CD4-positive, alpha-beta T cell treated with Interleukin-2 at 100 ng/mL for 4 hours (primary cell): ENCODE data around the gene RAB15.

Source experiments
- DNase-seq: peaks from one replicate; pipeline ENCODE4 v3.0.0-alpha.2; 2020; ENCODE audit warnings: low spot score

RAB15 gene

DNA sequence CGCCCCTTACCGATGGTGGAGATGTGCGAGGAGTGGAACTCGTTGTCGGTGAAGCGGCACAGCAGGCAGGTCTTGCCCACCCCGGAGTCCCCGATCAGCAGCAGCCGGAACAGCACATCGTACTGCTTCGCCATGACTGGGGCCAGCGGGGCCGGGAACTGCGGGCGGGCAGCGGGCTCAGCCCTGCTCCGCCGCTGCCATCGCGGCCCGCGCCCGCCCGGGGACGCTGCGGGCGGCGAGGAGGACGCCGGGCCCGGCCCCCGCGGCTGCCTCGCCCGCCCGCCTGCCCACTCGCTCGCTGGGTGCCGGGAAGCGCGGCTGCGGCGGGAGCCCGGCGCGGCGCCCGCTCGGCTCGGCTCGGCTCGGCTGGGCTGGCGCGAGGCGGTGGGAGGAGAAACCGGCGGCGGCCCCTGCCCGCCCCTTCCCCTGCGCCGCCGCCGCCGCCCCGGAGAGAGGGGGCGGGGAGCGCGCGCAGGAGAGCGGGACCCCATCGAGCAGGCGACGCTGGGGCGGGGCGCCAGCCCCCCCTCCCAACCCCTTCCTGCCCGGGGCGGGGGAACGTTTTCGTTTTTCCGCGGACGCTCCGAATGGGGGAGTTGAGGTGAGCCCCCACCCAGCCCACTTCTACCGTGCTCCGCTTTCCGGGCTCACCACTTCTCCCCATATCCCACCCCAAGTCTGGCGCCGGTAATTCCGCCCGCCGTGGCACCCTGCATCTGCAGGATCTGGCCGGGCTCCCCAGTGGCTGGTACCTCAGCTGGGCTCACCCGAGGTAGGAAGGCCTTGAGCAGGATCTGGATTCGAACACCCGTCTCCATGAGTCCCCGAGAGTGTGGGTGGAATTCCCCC, at the start of gene RAB15:
Gene RAB15 (minus strand): TSS at position 394 of the 849 bp plus-strand sequence. CDS start 260 bp downstream, at position 134.
- DNase-seq = peak; percentile 22

DNA sequence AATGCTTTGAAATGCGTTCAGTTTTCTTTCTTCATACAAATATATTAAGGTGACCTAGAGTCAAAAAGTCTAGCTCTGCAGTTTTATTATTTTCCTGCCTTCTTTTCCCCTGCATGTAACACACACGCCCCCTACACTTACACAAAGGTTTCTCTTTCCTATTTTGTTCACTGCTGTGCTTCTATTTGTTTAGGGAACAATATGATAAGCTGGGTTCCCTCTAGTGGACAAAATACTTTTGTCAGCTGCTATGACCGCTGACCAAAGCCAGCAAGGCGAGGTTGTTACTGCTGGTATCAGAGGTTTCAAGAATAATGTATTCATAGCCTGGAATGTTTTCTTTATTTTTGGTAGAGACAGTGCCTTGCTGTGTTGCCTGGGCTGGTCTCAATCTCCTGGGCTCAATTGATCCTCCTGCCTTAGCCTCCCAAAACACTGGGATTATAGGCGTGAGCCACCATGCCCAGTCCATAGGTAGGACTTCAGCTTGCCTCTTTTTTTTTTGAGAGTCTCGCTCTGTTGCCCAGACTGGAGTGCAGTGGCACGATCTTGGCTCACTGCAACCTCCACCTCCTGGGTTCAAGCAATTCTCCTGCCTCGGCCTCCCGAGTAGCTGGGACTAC, 47.9 kb upstream of the RAB15 start:
- peak; percentile 17 for DNase-seq

DNA sequence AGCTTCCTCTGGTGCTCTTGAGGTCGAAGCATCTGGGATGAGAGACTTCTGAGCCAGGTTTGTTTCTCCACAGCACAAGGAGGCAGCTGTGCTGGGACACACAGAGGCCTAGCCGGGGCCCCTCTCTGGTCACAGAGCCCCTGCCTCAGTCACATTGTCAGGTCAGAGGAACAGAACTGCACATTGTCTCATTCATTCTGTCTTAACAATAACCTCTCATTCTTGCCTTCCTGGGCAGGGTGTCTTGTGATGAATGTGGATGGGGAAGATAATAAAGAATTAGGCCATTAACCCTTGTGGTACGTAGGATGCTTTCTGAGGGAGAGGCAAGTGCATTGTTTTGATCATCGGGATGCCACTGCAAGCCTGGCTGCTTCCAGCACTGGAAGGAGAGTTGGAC, 44.3 kb upstream of the RAB15 start:
- DNase-seq = no peak

DNA sequence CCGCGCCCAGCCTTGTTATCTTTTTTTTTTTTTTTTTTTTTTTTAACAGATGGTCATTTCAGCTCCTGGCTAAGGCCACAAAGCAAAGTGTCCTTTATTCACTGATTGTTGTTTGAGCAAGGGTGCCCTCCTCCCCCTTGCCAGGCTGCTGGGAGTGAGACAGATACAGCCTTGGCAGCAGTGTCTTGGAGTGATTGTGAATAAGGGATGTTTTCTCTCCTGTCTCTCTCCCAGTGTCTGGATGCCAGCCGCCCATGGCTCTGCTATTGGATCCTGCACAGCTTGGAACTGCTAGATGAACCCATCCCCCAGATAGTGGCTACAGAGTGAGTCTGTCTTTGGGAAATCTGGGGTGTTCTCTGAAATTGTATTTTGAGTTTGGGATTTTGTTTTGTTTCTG, 43.3 kb upstream of the RAB15 start:
- DNase-seq = no peak

DNA sequence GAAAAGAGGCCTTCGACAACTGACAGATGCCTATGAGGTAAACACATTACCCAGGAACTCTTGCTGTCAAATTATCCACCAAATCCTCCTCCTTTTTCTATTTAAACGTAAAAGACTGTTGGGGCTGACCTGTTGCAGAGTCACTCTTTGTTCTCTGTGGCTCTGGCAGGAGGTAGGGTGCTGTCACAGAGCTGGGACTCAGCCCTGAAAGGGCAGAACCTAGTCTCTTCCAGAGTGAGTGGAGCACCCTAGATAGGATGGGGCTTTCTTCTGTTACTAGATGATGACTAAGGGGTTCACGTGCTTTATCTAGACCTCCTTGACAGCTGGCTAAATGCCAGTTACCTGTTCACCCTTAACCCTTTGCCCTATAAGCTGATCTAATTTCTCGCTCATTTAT, 40.2 kb upstream of the RAB15 start:
- DNase-seq = no peak

DNA sequence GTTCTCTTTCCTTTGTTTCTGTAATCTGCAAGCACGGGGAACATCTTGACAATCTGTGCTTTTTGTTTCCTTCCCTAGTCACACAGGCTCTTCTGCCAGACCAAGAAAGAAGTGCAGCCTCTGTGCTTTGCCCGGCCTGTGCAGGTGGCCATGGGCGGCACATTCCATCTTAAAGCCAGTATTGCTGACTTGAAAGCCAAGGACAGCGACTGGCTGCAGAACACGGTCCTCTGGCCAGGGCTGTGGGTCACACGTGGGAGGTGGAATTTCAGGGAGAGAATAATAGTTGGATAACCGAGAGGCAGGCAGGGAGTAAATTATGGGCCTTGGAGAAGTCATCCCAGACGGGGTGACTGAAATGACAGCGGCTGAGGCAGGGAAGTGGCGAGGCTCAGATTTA, 39.4 kb upstream of the RAB15 start:
- DNase-seq = no peak

DNA sequence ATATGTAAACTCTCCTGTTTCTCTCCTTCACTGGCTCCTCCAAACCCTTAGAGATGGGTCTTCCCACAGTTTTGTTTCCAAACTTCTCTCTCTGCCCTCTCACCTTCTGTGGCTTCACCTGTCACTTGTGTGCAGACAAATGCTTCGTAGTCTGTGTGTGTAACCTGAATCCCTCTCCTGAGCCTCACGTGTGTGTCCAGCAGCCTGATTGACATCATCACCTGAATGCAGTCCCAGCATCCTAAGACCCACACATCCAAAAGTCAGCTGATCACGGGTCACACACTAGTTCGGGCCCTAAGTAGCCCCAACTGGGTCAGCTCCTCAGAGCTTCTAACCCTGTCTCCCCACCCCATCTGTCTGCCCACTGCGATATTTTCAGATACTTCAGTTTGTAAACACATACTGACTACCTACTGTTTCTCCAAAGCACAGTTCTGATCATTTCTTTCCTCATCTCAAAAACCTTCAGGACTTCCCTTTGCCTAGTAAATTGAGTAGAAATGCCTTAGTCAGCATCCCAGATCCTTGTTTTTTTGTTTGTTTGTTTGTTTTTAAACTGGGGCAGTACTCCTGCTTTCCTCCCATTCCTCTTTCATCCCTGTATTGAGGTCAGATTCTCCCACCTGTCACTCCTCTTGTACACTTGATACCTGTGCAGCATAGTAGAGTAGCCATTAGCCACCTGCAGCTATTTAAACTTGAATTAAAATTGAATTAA, 38.2 kb upstream of the RAB15 start:
- no peak for DNase-seq

DNA sequence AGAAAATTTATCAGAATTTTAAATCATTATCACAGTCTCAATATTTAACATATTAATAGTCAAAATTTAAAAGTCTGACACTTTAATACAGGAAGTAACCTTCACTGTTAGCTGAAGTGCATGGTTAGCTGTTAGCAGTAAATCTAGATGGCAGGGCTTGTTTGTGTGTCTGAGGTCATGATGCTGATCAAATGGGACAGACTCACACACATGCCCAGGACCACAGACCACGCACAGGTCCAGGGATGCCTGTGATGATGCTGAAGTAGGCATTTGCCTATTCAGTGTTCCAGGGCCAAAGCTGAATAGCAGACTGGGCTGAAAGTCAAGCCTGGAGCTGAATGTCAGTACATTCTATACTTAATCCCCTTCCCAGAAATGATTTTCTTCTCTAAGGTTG, 35.1 kb upstream of the RAB15 start:
- no peak for DNase-seq

DNA sequence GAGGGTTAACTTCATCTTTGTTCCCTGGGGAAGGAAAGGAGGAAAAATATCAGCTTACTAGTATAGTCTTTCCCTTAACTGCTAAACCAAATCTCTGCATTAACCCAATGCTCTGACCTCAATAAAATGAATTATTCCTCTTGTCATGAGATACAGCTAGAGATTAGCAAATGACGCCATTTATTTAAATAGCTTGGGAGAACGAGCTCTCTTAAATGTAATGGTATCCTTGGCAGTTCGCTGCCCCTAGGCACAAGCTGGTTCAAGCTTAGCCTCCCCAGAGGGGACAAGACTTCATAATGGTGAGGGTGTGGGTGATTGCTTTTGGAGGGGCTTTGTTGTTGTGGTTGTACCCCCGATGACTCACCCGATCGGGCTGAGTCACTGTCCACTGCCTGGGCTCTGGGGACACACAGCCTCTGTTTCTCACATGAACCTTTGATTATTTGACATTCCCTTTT, 34.2 kb upstream of the RAB15 start:
- DNase-seq = no peak

DNA sequence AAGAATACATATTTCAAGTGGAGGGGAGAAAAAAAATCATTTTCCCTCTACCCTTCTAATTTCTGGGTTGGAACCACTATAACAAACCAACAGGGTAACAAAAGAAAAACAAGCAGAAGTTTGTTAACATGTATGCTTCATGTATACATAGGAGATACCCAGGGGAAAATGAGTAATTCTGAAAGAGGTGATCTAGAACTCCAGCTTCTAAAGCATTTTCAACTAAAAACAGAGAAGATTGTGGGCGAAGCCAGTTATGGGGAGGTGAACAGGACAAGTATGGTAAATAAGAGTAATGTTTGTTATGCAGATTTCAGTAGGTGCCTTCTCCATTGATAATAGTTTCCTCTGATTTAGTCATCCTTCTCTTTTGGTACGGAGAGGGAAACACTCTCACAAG, 31.3 kb upstream of the RAB15 start:
- DNase-seq = no peak

DNA sequence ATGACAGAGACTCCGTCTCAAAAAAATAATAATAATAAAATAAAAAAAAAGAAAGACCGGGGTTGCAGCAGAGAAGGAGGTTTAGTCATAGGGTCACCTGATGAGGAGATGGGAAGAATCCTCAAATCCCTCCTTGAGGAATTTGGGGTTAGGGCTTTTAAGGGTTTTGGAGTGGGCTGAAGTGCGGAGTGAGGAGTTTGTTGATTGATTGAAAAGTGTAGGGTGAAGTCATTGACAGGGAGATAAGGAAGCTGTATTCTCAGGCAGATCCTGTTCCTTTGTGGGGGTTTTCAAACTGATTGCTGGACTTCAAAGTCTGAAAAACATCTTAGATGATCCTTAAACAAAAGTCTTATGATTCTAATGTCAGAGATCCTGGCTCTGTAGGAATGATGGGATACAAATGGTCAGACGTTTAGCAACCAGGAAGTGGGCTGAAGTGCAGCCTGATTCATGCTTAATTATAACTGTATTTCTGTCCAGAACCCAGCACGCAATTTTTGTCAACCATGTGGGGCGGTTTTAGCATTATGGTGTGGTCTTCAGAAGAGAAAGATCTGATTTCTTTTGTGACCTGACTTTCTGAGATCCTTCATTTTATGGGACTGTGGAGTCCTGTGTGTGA, 30.6 kb upstream of the RAB15 start:
- DNase-seq = no peak

DNA sequence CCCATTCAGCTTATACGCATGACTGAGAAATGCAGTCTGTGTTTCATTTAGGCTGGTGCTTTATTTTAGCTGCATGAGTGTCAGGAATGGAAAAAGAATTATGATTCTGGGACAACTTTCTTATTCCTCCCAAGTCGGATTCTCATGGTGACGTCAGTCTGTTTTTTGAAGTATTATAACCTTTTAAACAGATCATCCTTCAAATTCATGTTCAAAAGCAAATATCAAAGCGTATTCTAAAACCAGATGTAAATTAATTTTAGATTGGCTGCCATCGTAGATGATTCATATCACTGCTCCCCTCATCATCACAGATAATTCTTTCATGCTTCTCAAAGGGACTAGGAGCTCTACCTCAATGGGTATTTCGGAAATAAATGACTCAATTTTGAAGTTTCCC, 29.6 kb upstream of the RAB15 start:
- no peak for DNase-seq

DNA sequence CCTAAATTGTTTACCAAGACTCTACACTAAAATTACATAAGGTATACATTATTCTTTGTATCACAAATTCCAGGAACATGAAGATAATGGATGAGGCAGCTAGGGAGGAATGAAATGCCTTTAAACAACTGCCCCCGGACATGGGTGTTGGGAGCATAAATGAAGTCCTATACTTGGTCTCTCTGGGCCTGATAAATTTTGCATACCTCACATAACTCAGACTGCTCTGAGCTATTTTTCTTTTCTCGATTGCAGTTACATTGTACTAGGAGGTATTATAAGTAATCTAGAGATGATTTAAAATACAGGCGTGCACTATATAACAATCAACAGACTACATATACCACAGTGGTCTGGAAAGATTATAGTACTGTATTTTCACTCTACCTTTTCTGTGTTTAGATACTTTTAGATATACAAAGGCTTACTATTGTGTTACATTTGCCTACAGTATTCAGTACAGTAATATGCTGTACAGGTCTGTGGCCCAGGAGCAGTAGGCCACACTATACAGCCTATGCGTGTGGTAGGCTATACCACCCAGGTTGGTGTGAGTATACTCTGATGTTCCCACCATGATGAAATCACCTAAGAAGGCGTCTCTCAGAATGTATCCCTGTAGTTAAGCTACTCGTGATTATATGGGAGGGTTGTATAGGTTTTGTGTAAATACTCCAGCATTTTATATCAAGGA, 28.9 kb upstream of the RAB15 start:
- no peak for DNase-seq

DNA sequence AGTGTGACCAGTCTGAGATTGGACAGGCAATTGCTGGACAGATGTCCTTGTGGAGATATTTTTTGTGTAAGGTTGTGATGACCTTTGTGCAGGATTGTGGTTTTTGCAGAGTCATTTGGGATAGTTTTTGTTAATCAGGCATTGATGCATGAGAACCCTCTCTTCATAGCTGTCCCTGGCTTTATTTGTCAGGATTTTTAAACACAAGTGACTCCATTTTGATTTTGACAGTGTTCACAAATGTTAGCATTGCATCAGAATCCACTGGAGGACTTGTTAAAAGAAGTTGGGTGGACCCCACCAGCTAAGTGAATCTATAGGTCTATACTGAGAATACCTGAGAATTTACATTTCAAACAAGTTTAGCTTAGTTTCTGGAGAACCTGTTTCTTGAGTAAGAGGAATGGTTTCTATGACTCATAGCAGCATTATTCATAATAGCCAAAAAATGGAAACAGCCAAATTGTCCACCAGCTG, 26.4 kb upstream of the RAB15 start:
- DNase-seq = no peak

DNA sequence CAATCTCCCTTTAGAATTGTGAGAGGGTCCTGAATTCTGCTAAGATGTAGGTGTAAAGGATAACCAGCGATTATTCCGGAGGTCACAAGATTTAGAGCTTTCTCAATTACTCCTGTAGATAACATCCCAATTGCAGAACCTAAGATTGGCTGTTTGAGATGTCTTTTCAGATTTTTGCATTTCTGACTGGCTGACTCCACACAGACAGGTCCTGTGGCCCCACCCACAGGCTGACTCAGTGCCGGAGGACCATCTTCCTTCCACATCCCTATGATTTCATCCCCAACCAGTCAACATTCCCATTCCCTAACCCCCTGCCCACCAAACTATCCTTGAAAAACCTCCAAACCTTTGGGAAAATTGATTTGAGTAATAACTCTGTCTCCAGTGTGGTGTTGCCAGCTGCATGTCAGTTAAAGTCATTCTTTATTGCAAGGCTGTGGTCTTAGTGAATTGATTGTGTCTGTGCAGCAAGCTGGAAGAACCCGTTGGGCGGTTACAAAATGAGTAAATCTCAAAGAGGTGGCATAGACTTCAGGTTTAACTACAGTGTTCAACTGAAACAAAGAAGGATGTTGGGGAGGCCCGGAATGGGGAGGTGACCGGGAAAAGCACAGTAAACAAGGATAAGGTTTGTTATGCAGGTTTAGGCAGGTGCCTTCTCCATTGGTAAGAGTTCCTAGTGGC, 25.1 kb upstream of the RAB15 start:
- DNase-seq = no peak

DNA sequence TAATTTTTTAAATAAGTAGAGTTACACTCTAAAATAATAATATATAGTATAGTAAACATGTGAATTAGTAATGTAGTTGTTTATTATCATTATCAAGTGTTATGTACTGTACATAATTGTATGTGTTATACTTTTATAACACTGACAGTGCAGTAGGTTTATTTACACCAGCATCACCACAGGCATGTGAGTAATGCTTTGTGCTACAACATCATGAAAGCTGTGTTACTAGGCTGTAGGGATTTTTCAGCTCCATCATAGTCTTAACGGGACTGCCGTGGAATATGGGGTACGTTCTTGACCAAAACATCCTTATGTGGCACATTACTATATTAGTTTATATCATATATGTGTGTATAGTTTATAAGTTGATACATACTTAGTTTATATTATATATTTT, 23.2 kb upstream of the RAB15 start:
- no peak for DNase-seq

DNA sequence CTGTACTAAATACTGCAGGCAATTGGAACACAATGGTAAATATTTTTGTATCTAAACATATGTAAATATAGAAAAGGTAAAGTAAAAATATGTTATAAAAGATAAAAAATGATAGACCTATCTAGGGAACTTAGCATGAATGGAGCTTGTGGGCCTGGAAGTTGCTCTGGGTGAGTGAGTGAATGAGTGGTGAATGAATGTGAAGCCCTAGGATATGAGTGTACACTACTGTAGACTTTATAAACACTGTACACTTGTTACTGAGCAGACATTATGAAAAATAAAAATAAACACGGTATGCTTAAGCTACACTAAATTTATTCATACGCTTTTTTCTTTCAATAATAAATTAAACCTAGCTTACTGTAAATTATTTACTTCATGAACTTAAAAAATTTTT, 22.4 kb upstream of the RAB15 start:
- DNase-seq = no peak

DNA sequence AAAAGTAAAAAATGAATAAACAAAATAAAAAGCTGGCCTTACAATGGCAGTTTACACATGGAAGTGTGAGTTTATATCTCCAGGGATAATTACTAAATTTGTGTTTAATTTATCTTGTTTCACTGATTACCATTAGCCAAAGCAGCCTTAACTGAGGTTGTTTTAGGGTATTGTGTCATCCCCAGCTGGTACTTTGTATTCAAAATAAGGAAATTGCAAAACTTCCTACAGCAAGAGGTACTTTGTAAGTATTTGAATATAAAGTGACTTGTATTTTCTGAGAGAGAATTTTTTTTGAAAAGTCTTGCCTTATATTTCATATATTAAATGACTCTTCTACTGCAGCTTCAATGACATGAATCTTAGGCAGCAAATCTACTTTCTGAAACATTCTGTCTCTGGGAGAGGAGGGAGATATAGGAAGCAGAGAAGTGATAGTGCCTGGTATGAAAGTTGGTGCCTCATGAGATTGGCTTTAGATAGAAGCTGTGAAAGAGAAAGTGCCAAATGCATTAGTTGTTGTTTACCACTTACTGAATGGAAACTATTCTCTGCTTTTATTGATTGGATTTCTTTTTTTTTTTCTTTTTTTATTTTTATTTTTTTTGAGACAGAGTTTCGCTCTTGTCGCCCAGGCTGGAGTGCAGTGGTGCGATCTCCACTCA, 21.3 kb upstream of the RAB15 start:
- DNase-seq = no peak

DNA sequence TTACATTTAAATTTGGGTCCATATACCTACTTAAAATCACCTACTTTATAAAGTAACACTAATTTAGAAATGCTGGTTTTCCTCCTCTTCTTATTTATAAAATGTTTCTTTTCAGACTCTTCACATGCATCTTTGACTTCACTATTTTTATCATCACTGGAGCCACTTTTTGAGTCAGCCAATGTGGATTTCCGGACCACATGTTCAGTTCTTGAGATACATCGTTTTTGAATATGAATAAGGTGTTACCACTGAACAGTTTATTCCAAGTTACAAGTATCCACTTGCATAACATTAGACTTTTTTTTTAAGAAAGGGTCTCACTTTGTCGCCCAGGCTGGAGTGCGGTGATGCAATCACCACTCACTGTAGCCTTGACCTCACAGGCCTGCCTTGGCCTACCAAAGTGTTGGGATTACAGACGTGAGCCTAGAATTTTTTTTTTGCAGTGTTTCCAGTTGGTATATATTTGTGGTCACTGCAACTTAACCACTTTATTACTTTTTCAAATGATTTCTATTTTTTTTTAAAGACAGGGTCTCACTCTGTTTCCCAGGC, 20.3 kb upstream of the RAB15 start:
- no peak for DNase-seq

DNA sequence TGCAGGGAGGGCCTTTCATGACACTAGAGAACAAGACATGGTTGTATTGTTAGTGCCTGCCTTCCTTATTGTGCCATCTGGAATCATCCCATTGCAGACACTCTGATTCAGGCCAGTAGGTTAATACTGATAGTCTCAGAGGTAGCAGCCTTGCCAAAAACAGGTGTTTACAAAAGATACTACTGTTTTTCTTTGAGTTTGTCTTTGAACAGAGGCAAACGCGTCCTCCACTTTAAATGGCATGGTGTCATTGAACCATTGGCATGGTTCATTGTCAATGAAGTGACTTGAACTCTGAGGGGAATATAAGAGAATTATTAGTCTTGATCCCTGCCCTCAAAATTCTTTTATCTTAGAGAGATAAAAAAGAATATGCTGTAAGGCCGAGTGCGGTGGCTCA, 18.8 kb upstream of the RAB15 start:
- DNase-seq = no peak
